D721Med (cell line): Measurements from ENCODE around the gene ARHGEF17.

Experiments used
- DNase-seq: peaks from one replicate; pipeline ENCODE4 v3.0.0; 2011; ENCODE audit warnings: low spot score; ENCODE audit not compliant: insufficient read length
- FAIRE-seq: peaks from 2 replicates; lab custom pipeline; 2011; peaks lifted over from hg19 to GRCh38; lab: Jason Lieb, UNC
- CTCF ChIP-seq: IDR thresholded peaks from 2 replicates; pipeline ENCODE4 v1.5.1; 2012; ENCODE audit warnings: mild to moderate bottlenecking, control low read depth; ENCODE audit not compliant: insufficient read depth; ENCODE audit errors: missing control alignments

Gene ARHGEF17

GRCh38 chr11:73283276-73284000, 24.6 kb upstream of the ARHGEF17 start:
- FAIRE-seq (no peak), DNase-seq (no peak)
- no peak for TF ChIP-seq CTCF

GRCh38 chr11:73284106-73284505, 24.0 kb upstream of the ARHGEF17 start:
- FAIRE-seq, result no peak

GRCh38 chr11:73285721-73286120, 22.4 kb upstream of the ARHGEF17 start:
- no peak for DNase-seq
- FAIRE-seq, result no peak
- no peak for TF ChIP-seq CTCF

More at GRCh38 chr11:73284106-73284505, 24.0 kb upstream of the ARHGEF17 start:
- no peak for DNase-seq
- no peak for TF ChIP-seq CTCF

- no peak for TF ChIP-seq CTCF
- FAIRE-seq, result no peak
- no peak for DNase-seq
These were observed 21.8 kb upstream of the ARHGEF17 start for GRCh38 chr11:73286240-73286810.

- FAIRE-seq, result no peak
- TF ChIP-seq CTCF, result no peak
- DNase-seq, result no peak
These were observed 20.5 kb upstream of the ARHGEF17 start for GRCh38 chr11:73287400-73288101.

GRCh38 chr11:73288192-73288872, 19.7 kb upstream of the ARHGEF17 start:
- no peak for TF ChIP-seq CTCF
- no peak for FAIRE-seq
- DNase-seq, result no peak
